HepG2 (cell line): Measurements from ENCODE around the gene BUB1B. TPM values are rescaled to one million over a fixed set of nuclear protein-coding genes. Genes with fewer than 3 reads are reported as not detected.

Source experiments
- ATAC-seq: fragments of 200-7000 bp; cut with Tn5 transposase; 3 replicates; pipeline ENCODE4 v1.9.1; 2020; ENCODE audit warnings: mild to moderate bottlenecking, moderate library complexity
- BruUV-seq: library from RNA; stranded (reverse); fragments of 400-500 nt; replicated peaks from 2 replicates; lab custom pipeline; 2021; lab: Mats Ljungman, UMichigan
- CTCF ChIA-PET: fragments of 300-600 bp; formaldehyde crosslinking; extraction: SDS; loops from one replicate; lab custom pipeline; 2021; ENCODE audit warnings: low total read pairs, inconsistent platforms, low intra/inter-chr PET ratio; lab: Yijun Ruan, JAX
- POLR2A ChIA-PET: fragments of 350-600 bp; sonication (Branson Sonifier 250); formaldehyde crosslinking; loops from one replicate; lab custom pipeline; 2020; ENCODE audit warnings: antibody characterized with exemption, inconsistent platforms; lab: Yijun Ruan, JAX
- DNase-seq: peaks from one replicate; pipeline ENCODE4 v3.0.0-alpha.2; 2015; ENCODE audit warnings: low spot score
- FAIRE-seq: peaks from 3 replicates; lab custom pipeline; 2011; peaks lifted over from hg19 to GRCh38; lab: Jason Lieb, UNC
- H2AFZ ChIP-seq: one replicate; pipeline ENCODE4 v1.6.1; 2011; ENCODE audit warnings: low read length, inconsistent platforms
- H3K27ac ChIP-seq: fragments of 300-600 bp; 3 replicates; pipeline ENCODE4 v1.8.0; 2011; ENCODE audit warnings: mixed run types, mild to moderate bottlenecking, mixed read lengths, low read length, inconsistent platforms; ENCODE audit not compliant: insufficient read depth; ENCODE audit errors: extremely low read length
- H3K27me3 ChIP-seq, 2 experiments: fragments of 200-600 bp in 1 of 2; 2 replicates in 1 of 2; 3 replicates in 1 of 2; pipeline versions ENCODE4 v1.6.0 to v1.8.0; 2011; ENCODE audit warnings: low read length in 2 of 2, mild to moderate bottlenecking in 2 of 2, moderate library complexity in 2 of 2, inconsistent platforms in 1 of 2; ENCODE audit not compliant: insufficient read depth in 2 of 2, control insufficient read depth in 1 of 2
- H3K36me3 ChIP-seq, 2 experiments: fragments of 200-600 bp in 1 of 2; replicated peaks in 1 of 2; 2 replicates in 1 of 2; 3 replicates in 1 of 2; pipeline versions ENCODE4 v1.5.1 to v1.8.0; 2011; ENCODE audit warnings: low read length in 2 of 2, inconsistent platforms in 1 of 2; ENCODE audit not compliant: insufficient read depth in 2 of 2, control insufficient read depth in 1 of 2
- H3K4me1 ChIP-seq: 2 replicates; pipeline ENCODE4 v1.5.1; 2012; ENCODE audit warnings: low read length, inconsistent platforms; ENCODE audit not compliant: insufficient read depth
- H3K4me2 ChIP-seq: 2 replicates; pipeline ENCODE4 v1.6.0; 2011; ENCODE audit warnings: low read depth, low read length, inconsistent platforms
- H3K4me3 ChIP-seq, 3 experiments: fragments of 200-600 bp in 1 of 3; sonication (generic), shearing (Covaris generic) in 1 of 3; replicated peaks in 1 of 3; 2 replicates each; pipeline ENCODE4 v1.5.1; 2011 to 2016; ENCODE audit warnings: low read length in 3 of 3, inconsistent platforms in 2 of 3, low read depth in 2 of 3, mild to moderate bottlenecking in 2 of 3, control low read depth in 1 of 3, mixed read lengths in 1 of 3; ENCODE audit not compliant: insufficient read depth in 1 of 3
- H3K79me2 ChIP-seq: one replicate; pipeline ENCODE4 v1.6.1; 2011; ENCODE audit warnings: low read length, inconsistent platforms; ENCODE audit not compliant: insufficient read depth
- H3K9ac ChIP-seq: 2 replicates; pipeline ENCODE4 v1.6.0; 2011; ENCODE audit warnings: mild to moderate bottlenecking, low read depth, low read length, inconsistent platforms; ENCODE audit not compliant: insufficient read depth
- H3K9me3 ChIP-seq: 2 replicates; pipeline ENCODE4 v1.5.1; 2012; ENCODE audit warnings: mild to moderate bottlenecking, low read length
- H4K20me1 ChIP-seq: 2 replicates; pipeline ENCODE4 v1.6.0; 2011; ENCODE audit warnings: inconsistent platforms, mild to moderate bottlenecking, low read length, moderate library complexity; ENCODE audit not compliant: insufficient read depth
- KDM5B ChIP-seq: sonication (generic); formaldehyde crosslinking; IDR thresholded peaks from 2 replicates; pipeline ENCODE4 v1.4.0; 2020; ENCODE audit warnings: missing genetic modification reagents, mild to moderate bottlenecking, borderline replicate concordance
- MTA1 ChIP-seq: sonication (generic); formaldehyde crosslinking; IDR thresholded peaks from 2 replicates; pipeline ENCODE4 v1.4.0; 2020; ENCODE audit warnings: missing genetic modification reagents, mild to moderate bottlenecking, borderline replicate concordance
- NFE2L1 ChIP-seq: sonication (generic); formaldehyde crosslinking; IDR thresholded peaks from 2 replicates; pipeline ENCODE4 v1.4.0; 2020; ENCODE audit warnings: missing genetic modification reagents, mild to moderate bottlenecking, borderline replicate concordance
- NR2F6 ChIP-seq, 2 experiments: IDR thresholded peaks; 2 replicates each; pipeline ENCODE4 v1.6.1; 2016; ENCODE audit warnings: antibody characterized with exemption in 1 of 2, mild to moderate bottlenecking in 1 of 2
- PRDM10 ChIP-seq: sonication (generic); formaldehyde crosslinking; IDR thresholded peaks from 2 replicates; pipeline ENCODE4 v1.4.0; 2020; ENCODE audit warnings: low read depth, missing genetic modification reagents
- RFX5 ChIP-seq: IDR thresholded peaks from 2 replicates; pipeline ENCODE4 v1.6.1; 2011; ENCODE audit warnings: low read depth, low read length, improper control_type of control experiment
- SRSF1 ChIP-seq: fragments of 200-400 bp; formaldehyde crosslinking; optimal IDR thresholded peaks from 2 replicates; pipeline ENCODE3; 2017; ENCODE audit warnings: mild to moderate bottlenecking, low read depth, low read length, moderate library complexity
- SRY ChIP-seq: sonication (generic); formaldehyde crosslinking; IDR thresholded peaks from 2 replicates; pipeline ENCODE4 v1.8.0; 2022; ENCODE audit warnings: mild to moderate bottlenecking, missing genetic modification reagents
- TERF1 ChIP-seq: sonication (generic); formaldehyde crosslinking; IDR thresholded peaks from 2 replicates; pipeline ENCODE4 v1.8.0; 2022; ENCODE audit warnings: mild to moderate bottlenecking, missing genetic modification reagents, moderate library complexity
- ZNF572 ChIP-seq: sonication (generic); formaldehyde crosslinking; IDR thresholded peaks from 2 replicates; pipeline ENCODE4 v1.5.1; 2020; ENCODE audit warnings: mild to moderate bottlenecking, missing genetic modification reagents
- ZNF747 ChIP-seq: sonication (generic); formaldehyde crosslinking; IDR thresholded peaks from 2 replicates; pipeline ENCODE4 v1.8.1; 2023; ENCODE audit warnings: missing genetic modification reagents, mild to moderate bottlenecking, borderline replicate concordance
- ZNF773 ChIP-seq: sonication (generic); formaldehyde crosslinking; IDR thresholded peaks from 2 replicates; pipeline ENCODE4 v1.4.0; 2020; ENCODE audit warnings: missing genetic modification reagents, borderline replicate concordance
- ZNF816 ChIP-seq: sonication (generic); formaldehyde crosslinking; IDR thresholded peaks from 2 replicates; pipeline ENCODE4 v1.8.0; 2022; ENCODE audit warnings: missing genetic modification reagents, mild to moderate bottlenecking, borderline replicate concordance
- ZNF883 ChIP-seq: sonication (generic); formaldehyde crosslinking; IDR thresholded peaks from 2 replicates; pipeline ENCODE4 v1.5.1; 2020; ENCODE audit warnings: mild to moderate bottlenecking, missing genetic modification reagents; ENCODE audit errors: not compliant biosample characterization
- WGBS: methylation state at CpG from one replicate; pipeline ENCODE4 v1.1.6; 2017; ENCODE audit warnings: low lambda C conversion rate; 5-methylcytosine and 5-hydroxymethylcytosine counted together
- in situ Hi-C: cut with HindIII; loops from 2 replicates; pipeline ENCODE4 v1.10.0; 2017; ENCODE audit warnings: low pct_unique_long_range_greater_than_20kb; ENCODE audit not compliant: extremely low pct_ligation_motif_present
- intact Hi-C: fragments of 100-400 bp; cut with micrococcal nuclease; formaldehyde crosslinking; loops from one replicate; pipeline ENCODE4 v1.10.0; 2022; ENCODE audit not compliant: unreplicated experiment
- polyA plus RNA-seq, 8 experiments: library from polyadenylated mRNA; depleted of rRNA in 3 of 8; stranded (reverse) in 7 of 8; unstranded in 1 of 8; fragments of >200 nt; fragmentation: Illumina TruSeq in 4 of 8; extraction: Trizol in 4 of 8; gene quantifications; 2 replicates each; pipeline versions ENCODE4 v1.2.1 to v1.2.3, GENCODE V29; 2011 to 2016; ENCODE audit warnings: low read depth in 4 of 8, missing spikeins in 1 of 8, mixed read lengths in 1 of 8; ENCODE audit not compliant: insufficient read depth in 1 of 8
- total RNA-seq, 5 experiments: library from RNA; depleted of rRNA; stranded (reverse); fragments of >200 nt; fragmentation: Illumina TruSeq; extraction: Trizol; gene quantifications; 2 replicates each; pipeline ENCODE4 v1.2.3, GENCODE V29; 2016; ENCODE audit warnings: low read depth in 1 of 5

BUB1B gene
- total and polyA plus RNA-seq, 2 of the 13 experiments (the other 11 are each of a cell fraction or from before 2014, with no cell fraction given): 26.2 to 63.5 TPM

GRCh38 chr15:40160689-40161688 is at the start of gene BUB1B (continued):
- no peak; the same call in 1 of the 2 replicates for TF ChIP-seq PRDM10 (CRISPR knock-in tag)
- TF ChIP-seq KDM5B (CRISPR knock-in tag): peak; percentile 75; the same call in 1 of the 2 replicates
- TF ChIP-seq NFE2L1: no peak
- peak; percentile 73; the same call in 1 of the 2 replicates for TF ChIP-seq ZNF773

- peaks cover 64% of the 10 kb centered on the region for H3K4me1 ChIP-seq
- H3K79me2 ChIP-seq: peaks cover 2% of the 10 kb centered on the region
- peak overlapping the region; percentile 25 for H3K27ac ChIP-seq
- H3K4me2 ChIP-seq: peak overlapping the region; percentile 80
- DNase-seq: no peak
- in situ Hi-C loops (loop anchor here (5.0 kb wide), 1 partner anchor 65 kb away; no protein-coding TSS in a partner anchor), intact Hi-C loops (no loop called here)
- peak overlapping the region in 1 of 3 experiments; percentile 20; a peak in 1 of 6 replicates for H3K4me3 ChIP-seq
- ChIA-PET CTCF (no interaction called here), POLR2A (interaction anchor here (8.4 to 14.1 kb wide), 2 partner anchors 18 to 29 kb away, joined by 150 to 371 read pairs; no protein-coding TSS in a partner anchor)
- 0% methylated on average over 1 of the region's 2 CpGs for WGBS
- no peak overlapping the region for H3K9ac ChIP-seq
- no peaks in the 10 kb centered on the region for H4K20me1 ChIP-seq
- BruUV-seq: no TSS peak
- peak; percentile 67 for FAIRE-seq
- H2AFZ ChIP-seq: peak overlapping the region; percentile 46
- peak; percentile 51 for ATAC-seq
- H3K36me3 ChIP-seq: no peaks in the 10 kb centered on the region
- no peaks in the 10 kb centered on the region for H3K9me3 ChIP-seq
- H3K27me3 ChIP-seq: no peaks in the 10 kb centered on the region
- TF ChIP-seq RFX5 (peak; percentile 90), SRY (CRISPR knock-in tag) (no peak), TERF1 (CRISPR knock-in tag) (no peak), NR2F6 (IDR thresholded peaks at IDR 0.05) (peak; percentile 77), NR2F6 (CRISPR knock-in tag; IDR thresholded peaks at IDR 0.05) (peak; percentile 81), MTA1 (CRISPR knock-in tag) (no peak), ZNF816 (peak; percentile 59; the same call in 1 of the 2 replicates), SRSF1 (no peak), ZNF883 (CRISPR knock-in tag) (no peak), ZNF747 (CRISPR knock-in tag) (no peak), ZNF572 (0 out of 2 replicates have a peak, but pooled peaks have one; percentile 37)
Observed at GRCh38 chr15:40111888-40112287, 49.0 kb upstream of the BUB1B start.
